Gastrocnemius medialis (tissue), 4 donors: ENCODE results near the gene BANP. TPM values are rescaled to one million over a fixed set of nuclear protein-coding genes. Genes with fewer than 3 reads are reported as not detected.

Source experiments
- ATAC-seq, 2 donors: fragments of 150-250 bp; one replicate each; pipeline ENCODE4 v1.9.1; 2016
- DNase-seq, 2 donors: peaks; one replicate each; pipeline ENCODE4 v3.0.0-alpha.2; 2019
- H3K27ac ChIP-seq, 4 donors: fragments of 200-600 bp; sonication (generic); 1 replicate in 1 of 4; 2 replicates in 3 of 4; pipeline ENCODE4 v1.5.1; 2016 to 2018; ENCODE audit warnings: mild to moderate bottlenecking in 2 of 4, moderate library complexity in 1 of 4
- H3K27me3 ChIP-seq, 3 donors: fragments of 200-600 bp; sonication (generic) in 2 of 3; 1 replicate in 1 of 3; 2 replicates in 2 of 3; pipeline versions ENCODE4 v1.5.1 to v1.6.0; 2016 to 2019; ENCODE audit warnings: mild to moderate bottlenecking in 1 of 3, moderate library complexity in 1 of 3
- H3K36me3 ChIP-seq, 2 donors: fragments of 200-600 bp; sonication (generic) in 1 of 2; one replicate each; pipeline ENCODE4 v1.5.1; 2017 to 2018
- H3K4me1 ChIP-seq, 2 donors: fragments of 200-600 bp; sonication (generic) in 1 of 2; one replicate each; pipeline ENCODE4 v1.5.1; 2016 to 2017; ENCODE audit warnings: mild to moderate bottlenecking in 2 of 2
- H3K4me3 ChIP-seq, 4 donors: fragments of 200-600 bp; sonication (generic) in 3 of 4; 1 replicate in 1 of 4; 2 replicates in 3 of 4; pipeline ENCODE4 v1.5.1; 2016 to 2019; ENCODE audit warnings: mild to moderate bottlenecking in 2 of 4
- H3K9me3 ChIP-seq, 3 donors: fragments of 200-600 bp; sonication (generic) in 2 of 3; 1 replicate in 1 of 3; 2 replicates in 2 of 3; pipeline ENCODE4 v1.5.1; 2016 to 2019
- CTCF ChIP-seq, 5 experiments: fragments of 450-650 bp in 3 of 5; fragments of 200-600 bp in 2 of 5; sonication (generic) in 2 of 5; IDR thresholded peaks in 4 of 5; conservative IDR thresholded peaks in 1 of 5; 1 replicate in 4 of 5; 2 replicates in 1 of 5; pipeline ENCODE4 v1.5.1; 2016 to 2019; ENCODE audit warnings: antibody characterized with exemption in 5 of 5, mild to moderate bottlenecking in 3 of 5, moderate library complexity in 3 of 5
- POLR2A ChIP-seq, 2 donors: fragments of 450-650 bp; IDR thresholded peaks; one replicate each; pipeline ENCODE4 v1.6.1; 2017; ENCODE audit warnings: antibody characterized with exemption in 2 of 2, mild to moderate bottlenecking in 2 of 2, moderate library complexity in 2 of 2
- in situ Hi-C, 4 donors: fragments of 200-750 bp; cut with MboI; loops; one replicate each; pipeline versions ENCODE4 v1.15.0 to v1.8.0; 2017; ENCODE audit warnings: low sequenced_read_pairs in 4 of 4
- intact Hi-C: fragments of 100-400 bp; cut with DNase I; formaldehyde crosslinking; loops from one replicate; pipeline ENCODE4 v1.15.1; 2023; ENCODE audit warnings: low total_unique reads
- total RNA-seq, 4 donors: library from RNA; depleted of rRNA; stranded (reverse); fragments of >200 nt; gene quantifications; one replicate each; pipeline versions ENCODE4 v1.1.0 to v1.2.3, GENCODE V29; 2016

Gene BANP
- total RNA-seq, 4 donors from 2014 or later = 7.0 to 20.6 (median 16.1) TPM

DNA sequence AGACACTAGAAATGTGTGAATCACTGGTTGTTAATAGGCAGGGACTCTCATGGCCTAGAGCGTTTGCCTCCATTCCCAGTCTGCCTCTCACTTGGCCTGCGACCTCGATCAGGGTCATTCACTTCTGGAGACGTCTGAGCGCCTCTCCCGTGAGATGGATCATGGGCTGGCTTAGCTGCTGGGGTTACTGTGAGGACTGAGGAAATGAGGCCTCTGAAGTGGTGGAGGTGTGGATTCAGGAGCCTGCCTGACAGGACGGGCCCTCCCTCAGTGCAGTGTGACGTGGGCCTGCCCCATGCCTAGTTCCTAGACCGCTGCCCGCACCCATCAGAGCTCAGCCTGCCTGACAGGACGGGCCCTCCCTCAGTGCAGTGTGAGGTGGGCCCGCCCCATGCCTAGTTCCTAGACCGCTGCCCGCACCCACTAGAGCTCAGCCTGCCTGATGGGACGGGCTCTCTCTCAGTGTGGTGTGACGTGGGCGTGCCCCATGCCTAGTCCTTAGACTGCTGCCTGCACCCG is 61.9 kb downstream of the BANP start:
- Histone ChIP-seq H3K4me1 (no peaks in the 10 kb centered on the region), H3K4me3 (no peak overlapping the region), H3K27ac (no peak overlapping the region), H3K36me3 (peaks cover 0 to 4% of the 10 kb centered on the region in 2 donors), H3K27me3 (no peaks in the 10 kb centered on the region), H3K9me3 (no peaks in the 10 kb centered on the region)
- in situ Hi-C loops = no loop called here
- no peak for DNase-seq
- TF ChIP-seq CTCF (IDR thresholded peaks at IDR 0.05 in 4 of 5, conservative IDR thresholded peaks at IDR 0.05 in 1 of 5) (no peak), POLR2A (IDR thresholded peaks at IDR 0.05) (no peak)
- intact Hi-C loops = no loop called here
- no peak for ATAC-seq

- Histone ChIP-seq H3K9me3 (no peaks in the 10 kb centered on the region), H3K27ac (no peak overlapping the region), H3K36me3 (peaks cover 0 to 4% of the 10 kb centered on the region in 2 donors), H3K4me1 (no peaks in the 10 kb centered on the region), H3K27me3 (no peaks in the 10 kb centered on the region), H3K4me3 (no peak overlapping the region)
- TF ChIP-seq CTCF (IDR thresholded peaks at IDR 0.05 in 4 of 5, conservative IDR thresholded peaks at IDR 0.05 in 1 of 5) = no peak
- TF ChIP-seq POLR2A (IDR thresholded peaks at IDR 0.05) = no peak
- ATAC-seq (no peak), DNase-seq (no peak)
- in situ Hi-C loops (no loop called here), intact Hi-C loops (no loop called here)
Measured at GRCh38 chr16:88013766-88014251, 62.6 kb downstream of the BANP start.

DNA sequence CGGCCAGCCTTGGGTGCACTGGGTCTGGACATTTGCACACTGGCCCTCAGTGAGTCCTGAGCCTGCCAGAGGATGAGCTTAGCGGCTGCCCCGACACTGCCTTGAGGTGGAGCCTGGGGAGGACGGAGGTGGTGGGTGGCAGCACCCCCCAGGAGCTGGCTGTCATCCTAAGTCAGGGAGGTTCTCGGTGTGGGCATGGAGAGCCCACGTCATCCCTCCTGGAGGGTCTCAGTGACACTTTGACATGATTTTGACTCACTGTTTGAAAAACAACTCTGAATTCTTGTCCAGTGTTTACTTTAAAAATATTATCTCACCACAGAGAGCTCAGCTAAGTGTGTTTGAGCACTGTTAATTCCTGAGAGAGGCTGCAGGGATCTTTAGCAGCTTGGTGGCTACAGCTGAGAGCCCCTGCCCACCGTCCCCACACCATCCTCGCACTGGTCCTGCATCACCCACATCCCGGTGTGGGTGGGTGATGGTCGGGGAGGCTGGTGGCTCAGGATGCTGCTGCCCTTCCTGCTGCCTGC is 63.1 kb downstream of the BANP start:
- Histone ChIP-seq H3K27me3 (no peaks in the 10 kb centered on the region), H3K4me3 (no peak overlapping the region), H3K4me1 (no peaks in the 10 kb centered on the region), H3K9me3 (no peaks in the 10 kb centered on the region), H3K36me3 (peaks cover 0 to 4% of the 10 kb centered on the region in 2 donors), H3K27ac (no peak overlapping the region)
- no peak for DNase-seq
- TF ChIP-seq POLR2A (IDR thresholded peaks at IDR 0.05) (no peak), CTCF (IDR thresholded peaks at IDR 0.05 in 4 of 5, conservative IDR thresholded peaks at IDR 0.05 in 1 of 5) (no peak)
- in situ Hi-C loops = no loop called here
- no peak for ATAC-seq
- intact Hi-C loops = no loop called here

GRCh38 chr16:88014954-88015805 is 63.9 kb downstream of the BANP start:
- no peak overlapping the region for H3K27ac ChIP-seq
- no peaks in the 10 kb centered on the region for H3K4me1 ChIP-seq
- ATAC-seq (no peak), DNase-seq (no peak)
- no peak overlapping the region for H3K4me3 ChIP-seq
- peaks cover 0 to 4% of the 10 kb centered on the region in 2 donors for H3K36me3 ChIP-seq
- intact Hi-C loops (no loop called here), in situ Hi-C loops (no loop called here)
- H3K27me3 ChIP-seq = no peaks in the 10 kb centered on the region
- TF ChIP-seq CTCF (IDR thresholded peaks at IDR 0.05 in 4 of 5, conservative IDR thresholded peaks at IDR 0.05 in 1 of 5) (no peak), POLR2A (IDR thresholded peaks at IDR 0.05) (no peak)
- no peaks in the 10 kb centered on the region for H3K9me3 ChIP-seq
